ENCODE data around the gene KDM5B.

Gene KDM5B

DNA sequence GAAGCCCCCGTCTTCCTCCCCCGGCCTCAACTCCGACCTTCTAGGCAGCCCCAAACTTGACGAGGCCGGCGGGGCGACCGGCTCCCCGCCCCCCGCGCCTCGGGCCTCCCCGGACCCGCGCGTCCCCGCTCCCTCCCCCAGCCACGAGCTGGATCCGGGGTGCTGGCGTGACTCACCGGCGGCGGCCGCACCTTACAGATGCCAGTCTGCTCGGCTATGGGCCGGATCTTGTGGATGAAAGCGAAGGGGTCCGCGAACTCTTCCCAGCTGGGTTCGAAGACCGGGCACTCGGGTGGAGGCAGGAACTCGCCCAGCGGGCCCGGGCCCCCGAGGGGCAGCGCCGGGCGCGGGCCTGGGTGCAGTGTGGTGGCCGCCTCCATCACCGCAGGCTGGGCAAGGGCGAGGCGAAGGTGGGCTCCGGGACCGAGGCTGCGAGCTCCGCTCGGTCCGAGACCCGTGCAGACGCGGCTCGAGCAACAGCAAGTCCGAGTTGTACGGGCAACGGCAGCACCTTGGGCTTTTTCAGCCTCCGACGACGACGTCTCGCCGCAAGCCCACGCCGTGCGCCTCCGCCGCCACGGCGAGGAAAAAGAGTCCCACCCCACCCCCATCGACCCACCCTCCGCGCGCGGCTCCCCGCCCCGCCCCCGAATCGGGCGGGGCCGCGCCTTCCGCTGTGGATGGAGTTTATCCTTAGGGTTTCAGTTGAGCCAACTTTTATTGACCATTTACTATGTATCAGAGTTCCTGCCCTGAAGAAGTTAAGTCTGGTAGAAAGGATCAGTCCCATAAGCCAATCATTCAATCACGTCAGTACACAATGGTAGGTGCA is at the start of gene KDM5B:
Gene KDM5B (minus strand): TSS at position 496 of the 832 bp plus-strand sequence. CDS start 116 bp downstream, at position 380.
- peak within 1 kb of the TSS; percentile 71 for H3K4me3 ChIP-seq (ENCODE audit: control insufficient read depth, low read depth, low read length)
- TF ChIP-seq, protein P1, sequence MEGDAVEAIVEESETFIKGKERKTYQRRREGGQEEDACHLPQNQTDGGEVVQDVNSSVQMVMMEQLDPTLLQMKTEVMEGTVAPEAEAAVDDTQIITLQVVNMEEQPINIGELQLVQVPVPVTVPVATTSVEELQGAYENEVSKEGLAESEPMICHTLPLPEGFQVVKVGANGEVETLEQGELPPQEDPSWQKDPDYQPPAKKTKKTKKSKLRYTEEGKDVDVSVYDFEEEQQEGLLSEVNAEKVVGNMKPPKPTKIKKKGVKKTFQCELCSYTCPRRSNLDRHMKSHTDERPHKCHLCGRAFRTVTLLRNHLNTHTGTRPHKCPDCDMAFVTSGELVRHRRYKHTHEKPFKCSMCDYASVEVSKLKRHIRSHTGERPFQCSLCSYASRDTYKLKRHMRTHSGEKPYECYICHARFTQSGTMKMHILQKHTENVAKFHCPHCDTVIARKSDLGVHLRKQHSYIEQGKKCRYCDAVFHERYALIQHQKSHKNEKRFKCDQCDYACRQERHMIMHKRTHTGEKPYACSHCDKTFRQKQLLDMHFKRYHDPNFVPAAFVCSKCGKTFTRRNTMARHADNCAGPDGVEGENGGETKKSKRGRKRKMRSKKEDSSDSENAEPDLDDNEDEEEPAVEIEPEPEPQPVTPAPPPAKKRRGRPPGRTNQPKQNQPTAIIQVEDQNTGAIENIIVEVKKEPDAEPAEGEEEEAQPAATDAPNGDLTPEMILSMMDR (conservative IDR thresholded peaks at IDR 0.05; ENCODE audit: control insufficient read depth, insufficient read depth, low read depth, low read length), result no peak
- peak; percentile 66 for DNase-seq (ENCODE audit: low read depth)

DNA sequence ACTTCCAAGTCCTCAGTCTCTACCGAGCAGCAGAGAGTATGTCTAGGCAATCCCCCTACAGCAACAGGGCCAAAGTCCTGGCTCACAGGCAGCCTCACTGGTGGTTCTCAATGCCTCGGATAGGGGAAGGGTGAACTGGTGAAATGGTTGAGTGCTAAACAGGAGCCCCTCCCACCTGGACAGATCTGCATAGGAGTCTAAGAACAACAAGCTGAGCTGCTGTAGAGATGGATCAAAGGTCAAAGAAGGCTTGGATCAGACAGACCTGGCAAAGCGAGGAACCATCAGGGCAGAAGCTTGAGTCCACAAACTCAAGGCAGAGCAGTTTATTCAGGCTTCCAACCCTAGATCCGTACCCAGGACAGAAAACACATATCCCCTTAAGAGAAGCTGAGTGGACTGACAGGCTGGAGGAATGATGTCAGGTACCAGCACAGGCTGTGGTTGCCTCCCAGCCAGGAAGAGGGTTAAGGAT is 49.0 kb upstream of the KDM5B start:
- TF ChIP-seq, protein P1 (conservative IDR thresholded peaks at IDR 0.05; ENCODE audit: control insufficient read depth, insufficient read depth, low read depth, low read length), result no peak
- H3K4me3 ChIP-seq (ENCODE audit: control insufficient read depth, low read depth, low read length), result no peak overlapping the region
- no peak for DNase-seq (ENCODE audit: low read depth)

DNA sequence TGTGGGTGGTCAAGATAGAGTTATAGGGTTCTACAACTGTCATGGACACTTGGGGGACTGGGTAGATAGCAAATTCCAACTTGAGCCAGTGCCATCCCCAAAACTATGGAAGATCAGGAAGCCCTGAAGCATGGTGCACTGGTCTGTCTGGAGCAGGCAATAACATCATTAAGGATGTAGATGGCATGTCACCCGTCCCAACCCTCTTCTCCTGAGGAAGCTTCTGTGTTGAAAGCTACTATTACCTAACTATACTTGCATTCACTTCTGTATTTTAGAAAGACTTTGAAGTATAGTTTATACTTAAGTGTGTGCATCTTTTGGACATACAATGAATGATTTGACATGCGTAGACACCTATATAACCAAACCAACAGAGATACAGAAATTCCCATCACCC is 47.8 kb upstream of the KDM5B start:
- no peak overlapping the region for H3K4me3 ChIP-seq (ENCODE audit: control insufficient read depth, low read depth, low read length)
- TF ChIP-seq, protein P1 (conservative IDR thresholded peaks at IDR 0.05; ENCODE audit: control insufficient read depth, insufficient read depth, low read depth, low read length), result no peak
- DNase-seq (ENCODE audit: low read depth), result no peak

DNA sequence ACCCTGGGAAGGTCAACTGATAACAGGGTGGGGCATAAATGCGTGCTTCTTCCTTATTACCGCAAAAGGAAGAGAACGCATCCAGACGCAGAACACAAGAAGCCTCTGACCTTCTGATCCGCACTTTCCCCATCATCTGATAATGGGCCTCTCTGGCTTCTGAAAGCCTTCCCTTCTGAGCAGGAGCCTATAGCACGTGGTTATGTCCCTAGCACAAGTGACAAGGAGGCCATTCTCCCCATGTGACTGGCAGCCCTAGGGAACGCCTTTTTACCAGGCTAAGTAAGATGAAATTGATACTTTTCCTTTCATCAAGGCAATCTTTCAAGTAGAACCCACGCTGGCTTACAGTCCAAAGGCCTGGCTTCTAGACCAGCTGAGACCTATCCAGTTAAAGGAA is 46.6 kb upstream of the KDM5B start:
- no peak for DNase-seq (ENCODE audit: low read depth)
- H3K4me3 ChIP-seq (ENCODE audit: control insufficient read depth, low read depth, low read length), result no peak overlapping the region
- TF ChIP-seq, protein P1 (conservative IDR thresholded peaks at IDR 0.05; ENCODE audit: control insufficient read depth, insufficient read depth, low read depth, low read length), result no peak

DNA sequence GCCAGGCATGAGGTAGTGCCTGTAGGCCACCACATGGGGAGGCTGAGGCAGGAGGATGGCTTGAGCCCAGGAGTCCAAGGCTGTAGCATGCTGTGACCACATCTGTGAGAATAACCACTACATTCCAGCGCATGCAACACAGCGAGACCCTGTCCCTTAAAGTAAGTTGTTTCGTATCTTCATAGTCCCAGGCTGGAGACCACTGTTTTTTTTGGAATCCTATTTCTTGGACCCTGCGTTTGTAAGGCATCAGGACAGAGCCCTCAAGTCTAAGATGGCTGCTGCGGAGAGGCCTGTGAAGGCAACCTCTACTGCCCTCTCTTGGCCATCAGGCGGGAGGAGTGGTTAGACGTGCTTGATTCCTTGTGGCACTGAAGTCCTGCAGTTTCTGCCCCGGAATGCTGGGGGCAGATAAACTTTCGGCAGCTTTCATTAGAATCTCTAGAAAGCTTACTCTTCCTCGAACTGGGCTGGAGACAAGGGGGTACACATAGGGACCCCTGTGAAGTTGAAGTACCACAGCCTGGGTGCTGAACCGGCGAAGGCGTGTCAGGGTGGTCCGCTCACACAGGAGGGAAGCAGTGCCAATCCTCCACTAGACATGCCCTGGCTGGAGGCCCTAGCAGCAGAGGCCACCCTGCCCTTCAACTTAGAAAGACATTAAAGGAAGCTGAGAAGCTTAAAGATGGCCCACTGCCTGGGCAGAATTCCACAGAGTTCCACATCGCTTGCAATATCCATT is 44.1 kb upstream of the KDM5B start:
- H3K4me3 ChIP-seq (ENCODE audit: control insufficient read depth, low read depth, low read length), result no peak overlapping the region
- peak; percentile 62 for DNase-seq (ENCODE audit: low read depth)
- TF ChIP-seq, protein P1 (conservative IDR thresholded peaks at IDR 0.05; ENCODE audit: control insufficient read depth, insufficient read depth, low read depth, low read length), result peak; percentile 53

DNA sequence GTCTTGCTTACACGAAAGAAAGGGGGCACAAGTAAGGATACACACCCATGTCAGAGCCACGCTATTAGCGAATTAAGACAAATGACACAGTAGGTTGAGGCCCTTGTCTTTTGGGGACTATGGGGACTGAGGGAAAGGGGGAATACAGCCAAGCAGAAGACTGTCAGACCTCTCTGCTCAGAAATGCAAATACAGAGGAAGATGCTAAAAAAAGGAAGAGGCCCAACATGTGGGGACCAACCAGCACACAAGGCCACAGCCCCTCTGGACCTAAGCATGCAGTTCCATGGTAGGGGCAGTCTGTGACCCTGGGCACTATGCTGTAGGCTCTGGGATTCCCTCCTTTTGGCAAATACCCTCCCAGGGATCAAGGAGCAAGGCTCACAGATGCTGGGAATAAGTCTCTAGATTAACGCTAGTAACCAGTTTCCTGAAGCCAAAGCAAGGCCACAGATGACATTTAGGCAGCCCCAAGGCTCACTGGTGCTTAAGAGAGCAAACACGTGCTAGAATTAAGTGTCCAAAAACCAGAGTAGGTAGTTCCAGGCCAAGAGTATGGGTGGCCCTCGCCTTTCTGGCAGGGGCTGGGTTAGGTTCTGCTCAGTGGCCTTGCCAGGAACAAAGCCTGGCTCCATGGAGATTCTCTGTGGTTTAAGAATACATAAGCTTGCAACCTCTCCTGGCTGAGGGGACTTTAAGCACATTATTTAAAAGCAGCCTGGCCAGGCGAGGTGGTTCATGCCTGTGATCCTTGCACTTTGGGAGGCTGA is 42.6 kb upstream of the KDM5B start:
- TF ChIP-seq, protein P1 (conservative IDR thresholded peaks at IDR 0.05; ENCODE audit: control insufficient read depth, insufficient read depth, low read depth, low read length), result no peak
- no peak overlapping the region for H3K4me3 ChIP-seq (ENCODE audit: control insufficient read depth, low read depth, low read length)
- DNase-seq (ENCODE audit: low read depth), result no peak
